ENCODE data around the gene FAM228A. TPM values are rescaled to one million over a fixed set of nuclear protein-coding genes. Genes with fewer than 3 reads are reported as not detected.

Gene FAM228A
- total and polyA plus RNA-seq, 2 experiments from 2014 or later: 0.13 TPM; not detected in 1

GRCh38 chr2:24169023-24169422, 5.8 kb upstream of the FAM228A start:
- H3K27ac ChIP-seq: no peak overlapping the region
- H3K4me2 ChIP-seq: no peak overlapping the region
- no peaks in the 10 kb centered on the region for H3K79me2 ChIP-seq
- no peak overlapping the region for H3K4me3 ChIP-seq
- H4K20me1 ChIP-seq (ENCODE audit: insufficient read depth, poor library complexity, severe bottlenecking): no peaks in the 10 kb centered on the region
- DNase-seq (ENCODE audit: low spot score): no peak
- no peaks in the 10 kb centered on the region for H3K27me3 ChIP-seq
- TF ChIP-seq EZH2 (IDR thresholded peaks at IDR 0.05; ENCODE audit: borderline replicate concordance) (no peak), CTCF (IDR thresholded peaks at IDR 0.05; ENCODE audit: poor library complexity) (no peak), EZH2phosphoT487 (IDR thresholded peaks at IDR 0.05; ENCODE audit: low read depth, severe bottlenecking, unreplicated experiment) (no peak)
- H3K9me2 ChIP-seq (replicated peaks; ENCODE audit: insufficient read depth): no peaks in the 10 kb centered on the region
- H3K36me3 ChIP-seq (replicated peaks; ENCODE audit: insufficient read depth, low read depth): no peaks in the 10 kb centered on the region
- 71% methylated on average over 5 of the region's 5 CpGs for WGBS (ENCODE audit: low lambda C conversion rate, missing lambda C conversion rate)
- H3K9me3 ChIP-seq (ENCODE audit: low read depth): no peaks in the 10 kb centered on the region
- no peak overlapping the region for H2AFZ ChIP-seq
- no peaks in the 10 kb centered on the region for H3K4me1 ChIP-seq (ENCODE audit: insufficient read depth)

GRCh38 chr2:24175631-24176187, 856 bp downstream of the FAM228A start:
- Histone ChIP-seq H3K4me3 (no peak overlapping the region), H2AFZ (no peak overlapping the region), H3K9me2 (replicated peaks; ENCODE audit: insufficient read depth) (no peaks in the 10 kb centered on the region), H3K9me3 (ENCODE audit: low read depth) (no peaks in the 10 kb centered on the region), H3K4me2 (no peak overlapping the region), H3K79me2 (no peaks in the 10 kb centered on the region), H3K36me3 (replicated peaks; ENCODE audit: insufficient read depth, low read depth) (no peaks in the 10 kb centered on the region), H4K20me1 (ENCODE audit: insufficient read depth, poor library complexity, severe bottlenecking) (no peaks in the 10 kb centered on the region), H3K4me1 (ENCODE audit: insufficient read depth) (no peaks in the 10 kb centered on the region), H3K27me3 (no peaks in the 10 kb centered on the region), H3K27ac (no peak overlapping the region)
- TF ChIP-seq EZH2phosphoT487 (IDR thresholded peaks at IDR 0.05; ENCODE audit: low read depth, severe bottlenecking, unreplicated experiment) (no peak), EZH2 (IDR thresholded peaks at IDR 0.05; ENCODE audit: borderline replicate concordance) (no peak), CTCF (IDR thresholded peaks at IDR 0.05; ENCODE audit: poor library complexity) (no peak)
- DNase-seq (ENCODE audit: low spot score): no peak
- 89% methylated on average over 17 of the region's 17 CpGs for WGBS (ENCODE audit: low lambda C conversion rate, missing lambda C conversion rate)

GRCh38 chr2:24176326-24176725, 1.5 kb downstream of the FAM228A start:
- no peak overlapping the region for H3K4me3 ChIP-seq
- no peak for DNase-seq (ENCODE audit: low spot score)
- H2AFZ ChIP-seq: no peak overlapping the region
- 83% methylated on average over 1 of the region's 1 CpG for WGBS (ENCODE audit: low lambda C conversion rate, missing lambda C conversion rate)
- no peaks in the 10 kb centered on the region for H3K36me3 ChIP-seq (replicated peaks; ENCODE audit: insufficient read depth, low read depth)
- H4K20me1 ChIP-seq (ENCODE audit: insufficient read depth, poor library complexity, severe bottlenecking): no peaks in the 10 kb centered on the region
- TF ChIP-seq CTCF (IDR thresholded peaks at IDR 0.05; ENCODE audit: poor library complexity) (no peak), EZH2 (IDR thresholded peaks at IDR 0.05; ENCODE audit: borderline replicate concordance) (no peak), EZH2phosphoT487 (IDR thresholded peaks at IDR 0.05; ENCODE audit: low read depth, severe bottlenecking, unreplicated experiment) (no peak)
- H3K4me2 ChIP-seq: no peak overlapping the region
- H3K27ac ChIP-seq: no peak overlapping the region
- no peaks in the 10 kb centered on the region for H3K79me2 ChIP-seq
- no peaks in the 10 kb centered on the region for H3K9me2 ChIP-seq (replicated peaks; ENCODE audit: insufficient read depth)
- no peaks in the 10 kb centered on the region for H3K4me1 ChIP-seq (ENCODE audit: insufficient read depth)
- no peaks in the 10 kb centered on the region for H3K9me3 ChIP-seq (ENCODE audit: low read depth)
- no peaks in the 10 kb centered on the region for H3K27me3 ChIP-seq

DNA sequence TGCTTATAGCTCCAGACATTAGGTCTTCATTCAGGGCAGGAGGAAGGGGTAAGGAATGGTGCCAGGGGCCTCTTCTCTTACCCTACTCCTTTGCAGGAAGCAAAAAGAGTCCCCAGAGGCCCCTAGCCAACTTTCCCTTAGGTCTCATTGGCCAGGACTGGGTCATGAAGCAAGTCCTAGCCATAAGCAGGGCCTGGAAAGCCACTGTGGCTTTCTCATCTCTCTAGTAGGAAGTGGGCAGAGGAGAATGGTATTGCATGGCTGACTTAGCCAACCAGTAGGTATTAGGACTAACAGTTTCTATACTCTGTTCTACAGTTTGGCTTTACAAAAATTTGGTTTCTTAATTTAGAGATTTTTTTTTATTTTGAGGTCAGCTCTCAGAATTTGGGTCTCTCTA, 4.8 kb downstream of the FAM228A start:
- Histone ChIP-seq H2AFZ (no peak overlapping the region), H3K79me2 (no peaks in the 10 kb centered on the region), H3K4me3 (no peak overlapping the region), H4K20me1 (ENCODE audit: insufficient read depth, poor library complexity, severe bottlenecking) (no peaks in the 10 kb centered on the region), H3K4me1 (ENCODE audit: insufficient read depth) (no peaks in the 10 kb centered on the region), H3K4me2 (no peak overlapping the region), H3K9me2 (replicated peaks; ENCODE audit: insufficient read depth) (no peaks in the 10 kb centered on the region), H3K9me3 (ENCODE audit: low read depth) (no peaks in the 10 kb centered on the region), H3K36me3 (replicated peaks; ENCODE audit: insufficient read depth, low read depth) (no peaks in the 10 kb centered on the region), H3K27ac (no peak overlapping the region), H3K27me3 (no peaks in the 10 kb centered on the region)
- no peak for DNase-seq (ENCODE audit: low spot score)
- TF ChIP-seq EZH2phosphoT487 (IDR thresholded peaks at IDR 0.05; ENCODE audit: low read depth, severe bottlenecking, unreplicated experiment) (no peak), EZH2 (IDR thresholded peaks at IDR 0.05; ENCODE audit: borderline replicate concordance) (no peak), CTCF (IDR thresholded peaks at IDR 0.05; ENCODE audit: poor library complexity) (no peak)
